GM19397 (cell line): Measurements from ENCODE around the gene APELA.
"Not testable (repeated sequence)": the region's sequence is repeated elsewhere in the genome, so short reads cannot be mapped to it uniquely, and the experiment has no call there.

Source experiments
- ATAC-seq: cut with Tn5 transposase; IDR thresholded peaks from one replicate; pipeline ENCODE4 v1.9.1; 2021; ENCODE audit warnings: mild to moderate bottlenecking, moderate library complexity; ENCODE audit not compliant: unreplicated experiment

APELA gene

GRCh38 chr4:164924670-164925238, 47.8 kb downstream of the APELA start:
- peak; percentile 78 for ATAC-seq

DNA sequence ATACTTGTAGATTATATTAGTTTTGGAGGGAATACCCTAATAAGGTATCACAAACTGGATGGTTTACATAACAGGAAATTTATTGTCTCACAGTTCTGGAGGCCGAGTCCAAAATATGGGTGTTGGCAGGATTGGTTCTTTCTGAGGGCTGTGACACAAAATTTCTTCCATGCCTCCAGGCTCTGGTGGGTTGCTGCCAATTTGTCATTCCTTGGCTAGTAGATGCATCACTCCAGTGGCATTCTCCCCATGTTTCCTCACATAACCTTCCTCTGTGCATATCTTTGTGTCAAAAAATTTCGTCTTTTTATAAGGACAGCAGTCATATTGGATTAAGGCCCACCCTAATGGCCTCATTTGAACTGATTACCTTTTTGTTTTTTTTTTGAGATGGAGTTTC, 49.3 kb downstream of the APELA start:
- no peak for ATAC-seq

- ATAC-seq, result not testable (repeated sequence)
These were observed 50.1 kb downstream of the APELA start for GRCh38 chr4:164927101-164927500.

DNA sequence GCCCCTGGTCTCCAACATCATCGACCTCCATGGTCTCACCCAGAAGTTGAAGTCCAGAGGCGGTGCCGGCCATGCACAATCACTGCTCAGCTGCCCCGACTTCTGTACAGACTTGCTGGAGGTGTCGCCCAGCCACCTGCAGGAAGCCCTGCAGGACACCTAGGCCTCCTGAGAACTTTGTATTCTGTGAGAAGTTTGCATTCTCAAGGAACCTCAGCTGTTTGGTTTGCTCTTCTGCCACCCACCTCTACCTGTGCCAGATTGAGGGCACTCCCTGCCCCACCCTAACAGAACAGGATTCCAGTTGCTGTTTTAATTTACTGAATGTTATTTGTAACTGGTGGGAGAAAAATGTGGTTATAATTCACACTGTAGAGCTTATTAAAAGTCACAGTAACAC, 53.7 kb downstream of the APELA start:
- ATAC-seq, result no peak

- no peak for ATAC-seq
These were observed 54.8 kb downstream of the APELA start for GRCh38 chr4:164931551-164932324.

DNA sequence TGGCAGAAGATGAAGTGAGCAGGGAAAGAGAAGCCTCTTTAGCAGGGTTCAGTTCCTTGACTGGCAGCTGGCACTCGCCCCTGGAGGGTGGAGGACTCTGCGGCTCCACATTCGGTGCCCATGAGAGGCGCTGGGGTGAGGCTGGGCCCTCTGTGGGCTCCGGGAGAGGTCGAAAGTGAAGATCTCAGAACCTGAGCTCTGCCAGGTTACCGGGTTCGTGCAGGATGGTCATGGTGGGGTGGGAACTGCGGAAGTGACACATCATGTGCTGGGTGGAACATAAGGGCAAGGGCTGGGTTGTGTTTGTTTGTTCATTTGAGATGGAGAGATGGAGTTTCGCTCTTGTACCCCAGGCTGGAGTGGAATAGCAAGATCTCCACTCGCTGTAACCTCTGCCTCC, 56.3 kb downstream of the APELA start:
- ATAC-seq, result no peak

DNA sequence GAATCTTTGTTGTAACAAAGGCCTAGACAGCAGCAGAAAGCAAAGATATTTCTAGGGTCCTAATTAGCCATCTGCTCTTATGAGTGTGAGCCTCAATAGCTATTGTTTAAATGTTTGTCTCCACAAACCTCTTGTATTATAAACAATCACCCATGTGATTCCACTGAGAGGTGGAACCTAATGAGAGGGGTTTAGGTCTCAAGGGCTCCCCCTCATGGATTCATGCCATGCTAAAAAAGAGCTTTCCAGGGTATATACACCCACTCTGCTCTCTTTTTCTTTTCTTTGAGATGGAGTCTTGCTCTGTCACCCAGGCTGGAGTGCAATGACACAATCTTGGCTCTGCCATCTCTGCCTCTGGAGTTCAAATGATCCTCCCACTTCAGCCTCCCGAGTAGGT, 58.4 kb downstream of the APELA start:
- ATAC-seq, result peak; percentile 55

- peak; percentile 61 for ATAC-seq
These were observed 59.1 kb downstream of the APELA start for GRCh38 chr4:164935865-164936606.

DNA sequence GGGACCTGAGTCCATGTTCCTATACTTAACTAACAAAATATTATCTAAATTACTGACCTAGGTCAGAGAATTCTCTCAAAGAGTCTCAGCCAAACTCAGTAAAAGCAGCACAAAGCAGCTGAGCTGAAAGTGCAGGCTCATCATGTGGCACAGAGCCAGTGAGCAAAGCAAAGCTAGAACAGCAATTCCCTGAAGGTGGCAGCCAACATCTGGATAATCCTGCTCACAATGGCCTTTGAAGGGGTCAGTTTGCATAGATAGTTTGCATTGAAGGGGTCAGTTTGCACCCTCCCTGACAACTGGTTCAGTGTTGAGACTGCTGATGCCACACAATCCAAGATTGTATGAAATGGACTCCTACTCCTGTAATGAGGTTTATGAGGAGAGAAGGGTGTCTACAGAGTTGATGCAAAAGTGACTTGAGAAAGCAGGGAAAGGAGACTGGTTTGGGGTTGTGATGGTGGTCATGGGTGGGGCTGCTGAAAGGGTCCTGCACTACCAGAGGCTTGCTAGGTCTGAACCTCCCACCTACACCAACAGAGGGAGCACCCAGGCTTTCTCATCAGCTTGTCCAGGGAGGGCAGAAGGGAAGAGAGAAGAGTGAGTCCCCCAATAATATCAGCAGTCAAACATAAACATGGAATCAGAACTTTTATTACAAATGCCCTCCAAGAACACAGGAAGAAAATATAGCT, 60.7 kb downstream of the APELA start:
- ATAC-seq, result peak; percentile 43

DNA sequence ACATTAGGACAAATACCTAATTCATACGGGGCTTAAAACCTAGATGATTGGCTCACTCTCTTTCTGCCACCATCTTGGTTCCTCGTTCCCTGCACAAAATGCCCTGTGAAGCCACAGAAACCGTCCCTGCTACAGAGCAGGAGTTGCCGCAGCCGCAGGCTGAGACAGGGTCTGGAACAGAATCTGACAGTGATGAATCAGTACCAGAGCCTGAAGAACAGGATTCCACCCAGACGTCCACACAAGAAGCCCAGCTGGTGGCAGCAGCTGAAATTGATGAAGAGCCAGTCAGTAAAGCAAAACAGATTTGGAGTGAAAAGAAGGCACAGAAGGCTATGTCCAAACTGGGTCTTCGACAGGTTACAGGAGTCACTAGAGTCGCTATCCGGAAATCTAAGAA, 66.2 kb downstream of the APELA start:
- ATAC-seq, result no peak

- no peak for ATAC-seq
These were observed 68.2 kb downstream of the APELA start for GRCh38 chr4:164945146-164945545.

DNA sequence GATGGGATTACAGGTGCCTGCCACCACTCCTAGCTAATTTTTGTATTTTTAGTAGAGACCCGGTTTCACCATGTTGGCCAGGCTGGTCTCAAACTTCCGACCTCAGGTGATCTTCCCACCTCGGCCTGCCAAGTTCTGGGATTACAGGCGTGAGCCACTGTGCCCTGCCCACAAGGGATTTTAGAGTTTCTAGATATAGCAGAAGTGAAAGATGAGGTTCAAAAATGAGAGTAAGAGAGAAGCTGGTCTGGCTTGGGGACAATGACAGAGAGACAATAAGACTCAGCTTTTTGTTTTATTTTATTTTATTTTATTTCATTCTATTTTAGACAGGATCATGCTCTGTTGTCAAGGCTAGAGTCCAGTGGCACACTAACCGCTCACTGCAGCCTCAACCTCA, 69.8 kb downstream of the APELA start:
- no peak for ATAC-seq
